NCI-H1048 (cell line): ENCODE measurements around the gene GABPB1.

Experiments
- DNase-seq: peaks from one replicate; lab custom pipeline; 2025; lab: John Stamatoyannopoulos, UW

GABPB1 gene

GRCh38 chr15:50277370-50277769 lies 77.6 kb downstream of the GABPB1 start:
- DNase-seq: no peak

- DNase-seq: no peak
These were observed 79.1 kb downstream of the GABPB1 start for GRCh38 chr15:50275908-50276307.

DNA sequence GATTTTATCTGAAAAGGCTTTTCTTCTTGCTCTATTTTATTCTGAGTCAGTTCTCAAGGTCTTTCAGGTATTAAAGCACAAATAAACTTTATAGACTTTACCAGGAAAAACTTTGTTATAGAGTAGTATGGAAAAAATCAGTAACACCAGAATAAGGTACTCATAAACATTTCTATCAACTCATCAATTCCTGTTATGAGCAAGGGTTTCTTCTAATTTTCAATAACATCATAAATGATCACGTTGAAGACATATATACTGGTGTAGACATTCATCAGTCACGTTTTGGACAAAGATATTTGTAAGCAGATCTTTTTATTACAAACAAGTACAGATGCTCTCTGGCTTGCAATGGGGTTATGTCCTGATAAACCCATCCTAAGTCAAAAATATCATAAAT lies 79.9 kb downstream of the GABPB1 start:
- DNase-seq: no peak

- no peak for DNase-seq
These were observed 87.4 kb downstream of the GABPB1 start for GRCh38 chr15:50267577-50267976.

DNA sequence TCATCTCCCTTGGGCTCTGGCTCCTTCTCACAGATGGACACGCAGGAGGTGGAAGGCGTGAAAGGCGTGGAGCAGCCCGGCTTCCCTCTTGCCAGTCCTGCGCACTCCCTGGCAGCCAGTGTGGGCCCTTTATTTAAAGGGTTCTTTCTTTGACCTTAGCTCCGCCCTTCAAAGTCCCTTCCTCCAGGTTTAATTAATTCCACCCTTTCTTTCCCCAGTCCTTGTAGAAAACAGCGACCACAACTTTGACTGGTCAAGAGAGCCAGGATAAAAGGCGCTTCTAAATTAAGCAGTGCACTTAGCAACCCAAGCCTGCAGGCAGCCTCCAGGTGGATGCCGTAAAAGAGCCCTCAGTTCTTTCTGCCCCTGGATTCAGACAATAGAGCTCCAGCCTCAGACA lies 89.4 kb downstream of the GABPB1 start, which contains the start of gene HDC:
Gene HDC (minus strand): TSS at position 107 of the 400 bp plus-strand sequence. CDS start 103 bp downstream, at position 4.
- no peak for DNase-seq

DNA sequence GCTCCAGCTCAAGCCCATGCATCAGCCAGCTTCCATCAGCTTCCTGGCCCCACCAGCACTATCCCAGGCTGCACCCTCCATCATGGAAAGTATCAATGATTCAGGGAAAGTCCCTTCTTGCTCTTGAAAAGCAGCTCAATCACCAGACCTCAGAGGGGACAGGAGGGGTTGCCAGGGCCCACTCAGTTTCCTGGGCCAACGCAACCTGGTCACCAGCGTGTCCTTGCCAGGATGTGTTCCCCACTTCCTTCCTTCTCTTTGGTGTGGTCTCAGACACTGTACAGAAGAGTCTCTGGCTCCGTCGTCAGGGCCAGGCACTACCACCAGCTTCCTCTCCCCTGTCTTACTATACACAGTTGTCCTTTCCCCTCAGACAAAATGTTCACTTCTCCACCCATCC lies 92.5 kb downstream of the GABPB1 start:
- no peak for DNase-seq

GRCh38 chr15:50261981-50262380 lies 93.0 kb downstream of the GABPB1 start:
- no peak for DNase-seq

GRCh38 chr15:50260969-50261496 lies 94.0 kb downstream of the GABPB1 start:
- no peak for DNase-seq

- no peak for DNase-seq
These were observed 95.7 kb downstream of the GABPB1 start for GRCh38 chr15:50259276-50259675.

DNA sequence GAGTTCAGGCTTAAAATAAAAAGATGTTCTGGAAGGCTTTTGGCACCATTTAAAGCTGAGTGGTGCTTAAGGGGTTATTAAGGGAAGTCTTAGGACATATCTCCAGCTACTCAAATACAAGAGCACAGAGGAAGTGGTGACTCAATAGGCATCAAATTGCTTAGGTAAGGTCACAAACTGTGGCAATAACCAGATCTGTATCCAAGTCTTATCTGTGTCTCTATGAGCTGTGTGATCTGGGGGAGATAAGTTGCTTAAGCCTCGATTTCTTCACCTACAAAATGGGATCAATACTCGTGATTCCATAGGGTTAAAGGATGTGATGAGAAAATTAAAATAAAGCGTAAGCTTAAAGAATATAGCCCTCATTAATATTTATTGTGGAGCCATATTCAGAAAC lies 97.1 kb downstream of the GABPB1 start:
- DNase-seq: no peak

DNA sequence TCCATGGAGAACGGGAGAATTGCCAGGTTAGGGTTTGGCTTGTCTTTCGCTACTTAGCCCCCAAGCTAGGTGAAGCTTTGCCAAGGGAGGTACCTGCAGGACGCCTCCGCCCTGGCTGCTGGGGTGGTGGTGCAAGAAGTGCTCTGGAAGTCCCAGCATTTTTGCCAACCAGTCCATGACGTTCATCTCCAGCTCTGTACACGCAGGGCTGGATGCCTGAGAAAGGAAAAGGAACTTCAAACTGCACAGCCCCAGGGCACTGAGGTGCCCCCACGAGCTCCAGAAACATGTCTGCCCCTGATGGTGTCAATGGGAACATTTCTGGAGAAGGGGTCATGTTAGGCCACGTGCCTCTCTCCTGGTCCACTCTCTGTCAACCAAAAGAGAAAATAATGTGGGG lies 97.7 kb downstream of the GABPB1 start:
- no peak for DNase-seq

DNA sequence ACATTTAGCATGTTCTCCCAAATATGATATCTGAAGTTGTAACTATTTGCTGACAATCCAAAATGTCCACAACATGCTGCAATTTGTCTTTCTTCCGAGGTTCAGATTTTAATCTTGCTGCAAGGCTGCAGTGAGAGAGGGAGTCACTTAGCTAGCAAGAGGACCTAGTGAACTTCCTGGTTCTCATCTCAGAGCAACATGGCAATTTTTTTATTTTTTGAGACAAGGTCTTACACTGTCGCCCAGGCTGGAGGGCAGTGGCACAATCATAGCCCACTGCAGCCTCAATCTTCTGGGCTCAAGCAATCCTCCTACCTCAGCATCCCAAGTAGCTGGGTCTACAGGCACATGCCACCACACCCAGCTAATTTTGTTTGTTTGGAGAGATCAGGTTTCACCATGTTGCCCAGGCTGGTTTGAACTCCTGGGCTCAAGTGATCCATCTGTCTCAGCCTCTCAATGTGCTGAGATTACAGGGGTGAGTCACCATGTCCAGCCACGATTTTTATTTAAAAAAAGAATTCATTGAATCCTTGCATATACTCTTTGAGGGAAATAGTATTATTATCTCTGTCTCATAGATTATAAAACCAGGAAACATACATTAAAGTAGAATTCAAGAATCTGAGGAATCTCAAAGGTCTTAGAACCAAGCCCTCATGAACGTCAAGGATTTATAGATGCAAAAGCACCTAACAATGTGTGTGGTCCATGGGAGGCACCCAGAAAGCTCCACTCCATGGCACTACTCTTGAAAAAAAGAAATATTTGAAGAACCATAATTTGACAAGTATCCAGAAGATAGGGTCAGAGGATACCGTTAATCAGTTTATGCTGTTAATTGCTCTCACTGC lies 98.6 kb downstream of the GABPB1 start:
- DNase-seq: no peak

GRCh38 chr15:50252556-50252955 lies 102.4 kb downstream of the GABPB1 start:
- DNase-seq: no peak

- DNase-seq: no peak
These were observed 103.3 kb downstream of the GABPB1 start for GRCh38 chr15:50251638-50252182.

- DNase-seq: no peak
These were observed 104.1 kb downstream of the GABPB1 start for GRCh38 chr15:50250760-50251394.

- DNase-seq: no peak
These were observed 105.3 kb downstream of the GABPB1 start for GRCh38 chr15:50249704-50250103.

DNA sequence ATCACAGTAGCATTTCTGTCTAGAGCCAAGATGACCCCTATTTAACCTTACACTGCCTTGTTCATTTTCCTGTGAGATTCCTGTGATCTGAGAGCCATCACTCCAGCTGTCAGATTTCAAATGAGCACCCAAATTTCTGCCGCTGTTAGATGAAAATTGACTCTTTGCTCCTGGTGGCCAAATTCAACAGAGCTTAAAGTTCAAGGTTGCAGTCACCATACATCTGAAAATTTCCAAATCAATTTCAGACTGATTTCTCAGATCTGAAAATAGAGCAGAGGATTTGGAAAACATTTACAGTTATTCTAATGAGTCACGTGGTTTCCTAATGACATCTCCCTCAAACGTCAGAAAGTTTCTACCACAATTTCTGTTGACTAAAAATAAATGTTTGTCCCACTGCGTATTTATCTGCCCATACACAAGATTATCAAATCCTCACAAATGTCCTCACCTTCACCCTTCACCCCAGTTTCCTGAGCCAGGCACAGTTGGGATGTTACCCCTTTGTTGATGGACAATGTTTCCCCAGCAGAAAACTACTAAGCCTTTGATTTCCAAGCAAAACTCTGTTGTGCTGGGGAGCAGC lies 105.9 kb downstream of the GABPB1 start:
- DNase-seq: no peak

DNA sequence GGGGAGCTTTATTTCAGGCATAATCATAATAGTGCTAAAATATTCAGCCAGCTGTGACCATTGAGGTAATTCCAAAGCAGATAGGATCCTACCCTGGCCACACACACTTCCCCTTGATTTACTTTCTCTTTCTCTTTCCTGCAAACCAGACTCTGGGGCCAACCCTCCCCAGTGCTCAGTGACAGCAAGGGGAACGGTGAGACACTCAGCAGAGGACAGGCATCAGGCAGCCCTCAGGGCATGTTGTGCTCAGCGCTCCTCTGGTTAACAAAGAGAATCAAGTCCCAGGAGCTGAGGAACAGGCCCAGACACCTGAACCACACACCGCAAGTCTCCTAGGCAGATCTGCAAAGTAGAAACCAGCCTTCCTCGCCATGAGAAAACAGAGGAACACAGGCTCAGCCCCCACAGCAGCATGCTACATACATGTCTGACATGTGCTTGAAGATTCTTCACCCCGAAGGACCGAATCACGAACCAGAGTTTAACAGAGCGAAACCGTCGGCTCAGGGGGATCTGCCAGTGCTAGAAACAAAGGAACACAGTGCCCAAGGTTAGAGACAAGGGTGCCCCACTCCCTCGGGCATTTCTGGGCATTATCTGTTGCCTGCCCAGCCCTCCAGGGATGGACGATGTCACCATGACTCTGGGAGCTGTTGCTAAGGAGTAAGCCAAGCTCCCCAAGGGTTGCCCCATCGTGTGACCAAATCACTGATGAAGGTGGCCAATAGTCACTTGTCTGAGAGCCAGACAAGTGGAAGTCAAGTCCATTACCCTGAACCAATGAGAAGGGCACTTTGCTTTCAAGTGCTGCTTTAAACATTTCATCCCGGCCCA lies 107.0 kb downstream of the GABPB1 start:
- DNase-seq: no peak

DNA sequence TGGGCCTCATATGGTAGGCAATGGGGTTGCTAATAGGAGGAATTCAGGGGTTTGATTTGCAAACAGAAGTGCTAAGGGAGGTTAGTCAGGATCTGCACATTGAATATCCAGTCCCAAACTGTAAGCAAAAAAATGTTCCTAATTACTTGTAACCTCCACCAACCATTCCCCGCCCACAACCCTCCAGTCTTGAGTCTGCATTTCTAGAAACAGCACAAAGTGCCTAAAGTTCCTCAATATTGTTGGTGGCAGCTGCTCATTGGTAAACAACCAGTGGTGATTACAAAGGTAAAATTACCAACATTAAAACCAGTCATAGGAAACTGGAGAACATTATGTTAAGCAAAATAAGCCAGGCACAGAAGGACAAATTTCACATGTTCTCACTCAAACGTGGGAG lies 108.4 kb downstream of the GABPB1 start:
- DNase-seq: no peak

DNA sequence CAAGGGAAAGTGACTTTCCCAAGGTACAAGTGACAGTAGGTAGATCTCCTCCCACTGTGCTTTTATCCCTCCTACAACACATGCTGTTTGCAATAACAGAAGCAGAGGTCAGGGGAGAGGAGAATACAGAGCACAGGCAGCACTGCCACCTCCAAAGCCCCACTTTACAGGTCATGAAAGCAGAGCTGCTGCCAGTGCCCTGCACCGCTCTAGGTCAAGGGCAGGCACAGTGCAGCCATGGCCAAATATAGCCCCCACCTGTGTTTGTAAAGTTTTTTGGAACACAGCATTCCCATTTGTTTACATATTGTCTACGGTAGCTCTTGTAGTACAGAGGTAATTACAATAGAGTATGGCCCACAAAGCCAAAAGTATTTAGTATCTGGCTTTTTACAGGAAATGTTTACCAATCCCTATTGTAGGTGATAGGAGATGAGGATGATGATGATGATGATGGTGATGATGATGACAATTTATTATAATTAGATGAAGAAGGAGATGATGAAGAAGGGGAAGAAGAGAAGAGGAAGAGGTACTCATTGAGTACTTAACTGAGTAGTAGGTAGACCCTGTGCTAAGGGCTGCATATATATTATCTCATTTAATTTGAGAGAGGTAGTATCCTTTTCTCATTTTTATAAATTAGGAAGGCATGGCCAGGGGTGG lies 109.9 kb downstream of the GABPB1 start:
- DNase-seq: no peak

DNA sequence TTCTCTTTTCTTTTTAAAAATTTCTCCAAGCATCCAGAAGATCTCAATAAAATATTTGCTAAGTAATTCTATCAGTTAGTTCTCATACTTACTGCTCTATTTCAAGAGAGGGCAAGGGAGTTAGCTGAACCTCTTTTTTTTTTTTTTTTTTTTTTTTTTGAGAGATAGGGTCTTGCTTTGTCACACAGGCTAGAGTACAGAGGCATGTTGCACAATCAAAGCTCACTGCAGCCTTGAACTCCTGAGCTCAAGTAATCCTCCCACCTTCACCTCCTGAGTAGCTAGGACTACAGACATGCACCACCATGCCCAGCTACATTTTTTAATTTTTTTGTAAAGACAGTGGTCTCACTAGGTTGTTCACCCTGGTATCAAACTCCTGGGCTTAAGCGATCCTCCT lies 110.8 kb downstream of the GABPB1 start:
- DNase-seq: no peak
